Measurements from ENCODE around the gene TSR1. TPM values are rescaled to one million over a fixed set of nuclear protein-coding genes. Genes with fewer than 3 reads are reported as not detected.
A peak's percentile ranks its signal among the peaks of the same experiment; 100 is the strongest.

Gene TSR1
- 51.5 and 52.8 TPM in 2 replicates for total RNA-seq (2014; rRNA removed; shearing (Covaris generic))

DNA sequence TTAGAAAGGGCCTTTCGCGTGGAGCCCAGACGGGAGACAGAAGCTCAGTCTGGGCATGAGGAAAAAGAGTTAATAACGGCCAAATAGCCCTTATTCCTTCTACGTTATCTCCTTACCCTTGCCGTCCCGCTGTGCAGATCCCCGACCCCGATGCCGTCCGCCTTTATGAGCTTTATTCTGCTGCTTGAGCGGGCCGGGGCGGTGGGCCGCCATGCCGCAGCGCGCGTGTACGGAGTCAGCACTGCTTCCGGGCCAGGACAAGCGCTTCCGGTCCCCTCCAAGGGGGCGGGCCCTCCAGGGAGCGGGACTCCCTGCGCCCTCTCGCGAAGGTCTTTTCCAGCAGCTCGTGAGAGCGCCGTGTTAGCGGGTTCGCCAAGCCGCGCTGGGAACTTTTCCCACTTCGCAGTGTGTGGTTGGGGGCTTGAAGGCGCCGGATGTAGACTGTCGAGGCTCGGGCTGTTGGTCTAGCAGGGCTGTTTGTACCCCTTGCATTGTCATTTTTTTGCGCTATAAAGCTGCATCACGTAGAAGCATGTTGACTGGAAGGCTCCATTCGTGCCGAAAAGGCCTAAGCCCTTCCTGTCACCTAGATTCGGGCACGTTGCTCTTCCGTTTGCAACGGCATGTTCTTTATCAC, at the start of gene TSR1:
TSR1 (minus strand) TSS at position 243 of the 637 bp plus-strand sequence; CDS start at position 213, 30 bp downstream.
- DNase-seq (ENCODE audit: low read depth), result peak; percentile 86

DNA sequence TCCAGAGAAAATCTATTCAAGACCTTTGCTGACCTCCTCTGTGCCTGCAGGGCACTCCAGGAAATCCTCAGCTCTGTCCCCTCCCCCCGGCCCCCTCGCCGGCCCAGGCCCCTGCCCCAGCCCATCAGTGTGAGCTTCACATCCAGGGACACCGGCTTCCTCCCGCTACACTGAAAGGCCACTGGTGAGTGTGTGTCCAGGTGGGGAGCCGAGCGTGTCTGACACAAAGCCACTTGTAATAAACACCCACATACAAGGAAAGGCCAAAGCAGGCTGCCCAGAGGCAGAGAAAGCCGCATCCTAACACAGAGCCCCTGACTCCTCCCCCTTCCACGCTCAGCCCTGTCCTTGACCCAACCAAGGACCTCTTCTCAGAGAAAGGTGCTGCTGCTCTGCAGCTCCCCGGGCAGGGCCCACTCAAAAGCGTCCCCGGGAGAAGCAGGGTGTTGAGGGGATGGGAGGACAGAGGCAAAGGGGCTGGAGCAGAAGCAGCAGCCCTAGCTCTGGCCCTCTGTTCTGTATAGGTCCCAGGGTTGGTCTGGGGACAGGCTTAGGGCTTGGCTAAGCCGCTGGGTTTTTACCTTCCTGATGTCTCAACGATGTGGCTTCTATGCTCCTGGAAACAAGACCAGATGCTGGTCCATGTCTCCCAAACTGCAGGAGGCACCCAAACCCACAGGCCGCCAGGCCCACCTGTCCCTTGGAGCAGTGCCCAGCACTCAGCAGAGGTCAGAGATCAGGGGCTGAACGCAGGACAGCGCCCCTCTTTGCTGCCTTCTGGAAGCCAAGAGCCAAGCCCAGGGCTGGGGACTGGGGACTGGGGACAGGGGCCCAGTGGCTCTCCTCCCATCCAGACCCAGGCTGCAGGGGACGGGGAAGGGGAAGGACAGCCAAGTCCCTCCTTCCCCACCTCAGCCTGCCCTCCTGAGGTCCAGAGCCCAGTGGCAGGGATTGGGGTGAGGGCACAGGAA, 49.3 kb upstream of the TSR1 start:
- no peak for DNase-seq (ENCODE audit: low read depth)

- DNase-seq (ENCODE audit: low read depth), result no peak
Observed at GRCh38 chr17:2384439-2385127, 48.3 kb upstream of the TSR1 start.

- no peak for DNase-seq (ENCODE audit: low read depth)
Observed at GRCh38 chr17:2383628-2384167, 47.4 kb upstream of the TSR1 start.

DNA sequence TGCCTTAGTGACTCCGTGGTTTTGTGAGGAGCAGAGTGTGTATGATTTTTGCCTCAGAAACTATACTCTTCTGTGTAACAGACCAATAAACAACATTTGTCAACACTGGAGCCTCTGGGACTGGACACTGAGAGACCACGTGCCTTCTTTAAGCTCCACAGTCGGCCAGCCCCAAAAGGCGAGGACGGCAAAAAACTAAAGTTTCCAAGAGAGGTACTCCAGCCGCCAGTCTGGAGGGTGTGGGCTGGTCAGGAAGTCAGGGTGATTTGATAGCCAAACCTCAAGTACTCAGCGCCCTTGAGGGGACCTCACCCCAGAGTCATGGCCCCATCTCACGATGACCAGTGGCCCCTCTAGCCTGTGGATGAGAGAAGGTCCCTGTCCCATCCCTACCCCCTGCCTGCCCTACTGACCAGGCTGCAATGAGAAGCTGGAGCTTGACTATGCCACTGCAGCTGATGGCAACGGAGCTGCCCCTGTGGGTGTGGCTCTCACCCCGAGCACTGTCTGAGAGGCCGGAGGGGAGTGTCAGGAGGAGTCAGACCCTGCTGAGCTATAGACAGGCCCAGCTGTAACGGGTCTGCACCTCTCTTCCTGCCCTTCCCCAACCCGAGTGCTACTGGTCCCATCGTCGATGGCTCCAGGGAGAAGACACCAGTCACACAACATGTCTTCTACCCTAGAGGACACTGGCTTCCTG, 44.8 kb upstream of the TSR1 start:
- no peak for DNase-seq (ENCODE audit: low read depth)

DNA sequence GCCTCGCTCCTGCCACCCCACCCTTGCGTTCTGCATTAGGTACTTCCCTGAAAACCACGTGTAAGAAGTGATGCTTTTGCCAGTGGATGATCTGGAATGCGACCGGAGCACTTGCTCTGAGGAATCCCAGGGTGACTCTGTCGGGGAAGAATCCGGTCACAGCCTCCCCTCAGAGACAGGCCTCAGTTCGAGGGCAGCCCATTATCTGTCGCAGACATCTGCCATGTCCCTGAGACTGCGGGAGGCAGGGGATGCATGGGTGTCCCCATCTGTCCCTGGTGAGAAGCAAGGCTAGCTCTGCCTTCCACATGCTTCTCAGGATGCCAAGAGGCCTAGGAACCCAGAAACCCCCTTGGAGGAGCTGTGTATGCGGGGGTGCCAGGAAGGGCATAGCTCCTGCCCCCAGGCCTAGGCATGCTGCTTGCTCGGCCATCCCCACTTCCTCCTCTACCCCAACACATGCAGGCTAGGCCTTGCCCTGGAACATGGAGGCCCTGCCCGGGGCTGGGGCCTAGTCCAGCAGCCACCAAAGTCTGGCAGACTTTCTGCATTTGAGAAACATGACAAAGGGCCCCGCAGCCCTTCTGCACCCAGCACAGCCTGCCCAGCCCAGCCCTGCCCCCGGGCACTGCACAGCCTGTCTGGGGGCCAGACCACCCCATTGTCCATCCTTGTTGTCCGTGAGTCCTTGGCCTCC, 44.1 kb upstream of the TSR1 start:
- no peak for DNase-seq (ENCODE audit: low read depth)

- no peak for DNase-seq (ENCODE audit: low read depth)
Observed at GRCh38 chr17:2379489-2380225, 43.4 kb upstream of the TSR1 start.

DNA sequence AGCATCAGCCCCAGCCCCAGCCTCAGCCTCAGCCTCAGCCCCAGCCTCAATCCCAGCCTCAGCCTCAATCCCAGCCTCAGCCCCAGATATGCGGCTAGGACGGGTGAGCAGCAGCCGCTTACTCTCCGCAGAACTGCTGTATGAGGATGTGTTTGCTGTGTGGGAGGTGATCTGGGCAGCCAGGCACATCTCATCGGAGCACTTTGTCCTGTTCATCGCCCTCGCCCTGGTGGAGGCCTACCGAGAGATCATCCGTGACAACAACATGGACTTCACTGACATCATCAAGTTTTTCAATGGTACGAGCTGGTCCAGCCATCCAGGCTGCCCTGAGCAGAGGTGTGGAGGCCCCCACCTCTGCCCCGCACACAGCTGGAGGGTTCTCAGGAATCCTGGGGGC, 42.6 kb upstream of the TSR1 start:
- DNase-seq (ENCODE audit: low read depth), result no peak

DNA sequence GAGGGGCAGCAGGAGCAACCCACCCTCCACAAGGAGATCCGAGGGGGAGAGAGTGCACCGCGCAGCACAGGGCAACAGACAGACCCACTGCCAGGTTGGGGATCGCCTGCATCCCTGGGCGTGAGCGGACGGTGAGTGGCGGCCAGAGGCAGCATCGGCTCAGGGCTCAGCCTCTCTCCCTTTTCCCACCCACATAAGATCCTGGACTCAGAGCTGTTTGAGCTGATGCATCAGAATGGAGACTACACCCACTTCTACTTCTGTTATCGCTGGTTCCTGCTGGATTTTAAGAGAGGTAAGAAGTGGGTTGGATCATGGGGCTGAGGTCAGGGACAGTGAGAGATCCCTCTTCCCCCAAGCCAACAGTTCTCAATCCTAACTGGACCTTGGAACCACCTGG, 41.4 kb upstream of the TSR1 start:
- no peak for DNase-seq (ENCODE audit: low read depth)

DNA sequence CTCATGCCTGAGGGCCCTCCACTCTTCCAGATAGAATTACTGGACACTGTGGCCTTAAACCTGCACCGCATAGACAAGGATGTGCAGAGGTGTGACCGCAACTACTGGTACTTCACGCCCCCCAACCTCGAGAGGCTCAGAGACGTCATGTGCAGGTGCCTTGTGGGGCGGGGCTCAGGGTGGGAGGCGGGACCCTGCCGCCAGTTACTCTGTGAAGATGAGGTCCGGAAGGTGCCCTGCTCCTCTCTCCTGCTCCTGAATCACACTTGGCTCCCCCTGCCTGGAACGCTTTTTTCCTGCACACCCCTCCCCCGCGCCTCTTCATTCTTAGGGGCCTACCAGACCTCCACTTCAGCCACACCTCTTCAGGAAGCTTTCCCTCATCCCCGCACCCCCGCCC, 39.9 kb upstream of the TSR1 start:
- no peak for DNase-seq (ENCODE audit: low read depth)

DNA sequence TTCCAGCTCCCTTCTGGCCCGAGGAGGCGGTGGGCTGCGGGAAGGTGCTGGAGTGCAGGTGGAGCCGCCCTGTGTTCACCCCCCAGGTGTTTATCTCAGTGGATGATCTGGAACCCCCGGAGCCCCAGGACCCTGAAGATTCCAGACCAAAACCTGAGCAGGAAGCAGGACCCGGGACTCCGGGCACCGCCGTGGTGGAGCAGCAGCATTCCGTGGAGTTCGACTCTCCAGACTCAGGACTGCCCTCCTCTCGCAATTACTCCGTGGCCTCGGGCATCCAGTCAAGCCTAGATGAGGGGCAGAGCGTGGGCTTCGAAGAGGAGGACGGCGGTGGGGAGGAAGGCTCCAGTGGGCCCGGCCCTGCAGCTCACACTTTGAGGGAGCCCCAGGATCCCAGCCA, 39.1 kb upstream of the TSR1 start:
- DNase-seq (ENCODE audit: low read depth), result no peak

DNA sequence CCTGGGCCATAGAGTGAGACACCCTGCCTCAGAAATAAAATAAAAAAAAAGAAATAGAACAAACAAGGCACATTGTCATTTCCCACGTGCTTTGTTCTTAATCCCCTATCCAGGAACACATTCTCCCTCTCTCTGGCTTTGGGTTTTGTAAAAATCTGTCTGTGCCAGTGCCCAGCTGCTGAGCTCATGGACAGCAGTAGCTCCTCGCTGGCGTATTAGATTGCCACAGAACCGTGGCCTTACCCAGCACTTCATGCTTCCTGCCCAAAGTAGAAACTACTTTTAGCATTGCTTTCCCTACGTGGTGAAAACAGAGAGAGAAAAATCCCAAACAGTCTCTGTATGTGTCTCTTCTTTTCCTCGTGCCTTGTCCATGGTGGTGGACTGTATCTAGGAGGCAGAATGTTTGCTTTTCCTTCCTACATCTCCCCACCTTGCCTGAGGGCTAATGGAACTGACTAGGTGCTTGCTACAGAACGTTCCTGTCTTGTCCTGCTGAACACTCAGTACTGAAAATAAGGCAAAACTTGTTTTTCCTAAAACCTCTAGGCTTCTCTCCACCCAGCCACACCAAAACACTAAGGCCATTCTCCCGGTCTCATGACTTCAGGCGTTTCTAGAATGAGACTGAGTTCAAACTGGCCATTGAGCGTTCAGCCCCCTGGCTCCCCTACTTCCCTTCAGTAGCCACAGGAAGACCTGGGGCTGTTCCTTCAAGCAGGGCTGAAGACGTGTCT, 38.5 kb upstream of the TSR1 start:
- DNase-seq (ENCODE audit: low read depth), result peak; percentile 7

DNA sequence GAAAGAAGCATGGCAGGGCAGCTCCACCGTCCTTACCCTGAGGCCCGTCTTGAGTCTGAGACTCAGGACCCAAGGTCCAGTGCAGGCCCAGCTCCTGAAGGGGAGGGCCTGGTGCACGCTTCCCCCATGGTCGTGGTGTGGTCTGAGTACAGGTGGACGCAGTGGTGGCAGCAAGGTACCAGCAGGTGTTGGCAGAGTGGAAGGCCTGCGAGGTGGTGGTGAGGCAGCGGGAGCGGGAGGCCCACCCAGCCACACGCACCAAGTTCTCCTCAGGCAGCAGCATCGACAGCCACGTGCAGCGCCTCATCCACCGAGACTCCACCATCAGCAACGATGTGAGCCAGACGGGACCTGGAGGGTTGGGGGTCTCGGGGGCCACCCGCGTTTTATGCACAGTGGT, 36.9 kb upstream of the TSR1 start:
- no peak for DNase-seq (ENCODE audit: low read depth)

DNA sequence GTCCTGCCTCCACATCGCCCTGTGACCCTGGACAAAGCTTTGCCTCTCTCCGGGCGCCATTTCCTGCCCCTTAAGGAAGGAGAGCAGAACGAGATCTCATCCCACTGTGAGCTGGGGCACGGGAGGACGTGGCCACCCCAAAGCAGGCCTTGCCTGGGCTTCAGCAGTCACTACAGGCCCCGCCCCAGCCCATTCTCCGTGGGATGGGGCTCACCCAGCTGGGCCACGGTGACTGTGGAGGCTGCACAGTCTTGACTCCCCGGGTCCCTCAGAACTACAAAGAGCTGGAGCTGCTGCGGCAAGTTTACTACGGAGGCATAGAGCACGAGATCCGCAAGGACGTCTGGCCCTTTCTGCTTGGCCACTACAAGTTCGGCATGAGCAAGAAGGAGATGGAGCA, 36.4 kb upstream of the TSR1 start:
- no peak for DNase-seq (ENCODE audit: low read depth)

GRCh38 chr17:2372180-2372579, 35.9 kb upstream of the TSR1 start:
- DNase-seq (ENCODE audit: low read depth), result no peak

GRCh38 chr17:2371183-2372130, 35.2 kb upstream of the TSR1 start:
- DNase-seq (ENCODE audit: low read depth), result no peak

DNA sequence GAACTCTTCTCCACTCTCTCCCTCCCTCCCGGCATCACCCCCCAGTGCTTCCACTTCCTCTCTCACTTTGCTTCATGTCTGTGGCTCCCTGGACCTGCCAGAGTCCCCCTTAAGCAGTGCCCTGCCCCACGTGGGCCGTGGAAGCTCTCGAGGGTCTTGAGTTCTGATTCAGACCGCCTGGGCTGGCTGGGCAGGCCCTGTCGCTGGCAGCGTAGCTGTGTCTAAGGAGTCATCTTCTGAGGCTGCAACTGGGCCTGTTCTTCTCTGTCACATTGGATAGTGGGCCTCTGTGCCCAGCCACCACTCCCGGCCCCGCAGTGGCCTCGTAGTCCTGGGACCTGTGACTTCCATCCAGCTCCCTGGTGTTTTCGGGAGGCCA, 33.9 kb upstream of the TSR1 start:
- DNase-seq (ENCODE audit: low read depth), result no peak

- DNase-seq (ENCODE audit: low read depth), result no peak
Observed at GRCh38 chr17:2369551-2370210, 33.4 kb upstream of the TSR1 start.
